ENCODE measurements around the gene HINT3. TPM values are rescaled to one million over a fixed set of nuclear protein-coding genes. Genes with fewer than 3 reads are reported as not detected.

The HINT3 gene
- total RNA-seq, 4 donors from 2014 or later = 19.8 to 27.8 (median 21.2) TPM

GRCh38 chr6:125985522-125985921, 29.0 kb downstream of the HINT3 start:
- Histone ChIP-seq H3K4me1 (peaks cover 0 to 32% (median 0%) of the 10 kb centered on the region in 4 donors), H3K4me3 (peak overlapping the region in 1 of 4 donors; percentile 93), H3K27me3 (no peaks in the 10 kb centered on the region), H3K27ac (peak overlapping the region in 1 of 4 donors; percentile 90), H3K36me3 (peaks cover 0 to 13% (median 0%) of the 10 kb centered on the region in 3 donors), H3K9me3 (no peaks in the 10 kb centered on the region)
- TF ChIP-seq CTCF (IDR thresholded peaks at IDR 0.05) = no peak
- TF ChIP-seq POLR2A (IDR thresholded peaks at IDR 0.05) = no peak
- TF ChIP-seq EP300 (IDR thresholded peaks at IDR 0.05) = no peak
- 81 to 82% methylated on average over 4 of the region's 4 CpGs for WGBS, 2 donors
- DNase-seq (ENCODE audit: low spot score in 2 of 2) = no peak

DNA sequence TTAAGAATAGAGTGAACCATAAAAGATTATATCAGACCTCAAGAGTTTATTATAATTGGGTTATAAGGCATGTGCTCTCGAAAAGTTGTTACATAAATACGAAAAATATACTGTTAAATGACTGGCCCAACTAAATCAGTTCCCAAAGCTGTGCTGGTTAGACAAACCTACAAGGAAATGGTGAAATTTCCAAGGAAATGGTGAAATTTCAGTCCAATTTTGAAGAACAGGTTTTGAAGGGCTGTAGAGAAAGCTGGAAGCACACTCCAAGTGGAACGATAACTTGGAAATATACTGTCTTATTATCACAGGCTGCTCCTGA, 29.4 kb downstream of the HINT3 start:
- H3K36me3 ChIP-seq = peaks cover 0 to 8% (median 0%) of the 10 kb centered on the region in 3 donors
- peak overlapping the region; percentile 71 to 93 (median 79) for H3K4me3 ChIP-seq
- H3K27ac ChIP-seq = peak overlapping the region; percentile 71 to 90 (median 84)
- WGBS, 2 donors = 4 to 7% methylated on average over 3 of the region's 3 CpGs
- DNase-seq (ENCODE audit: low spot score in 2 of 2) = no peak
- H3K9me3 ChIP-seq = no peaks in the 10 kb centered on the region
- H3K4me1 ChIP-seq = peaks cover 0 to 32% (median 0%) of the 10 kb centered on the region in 4 donors
- H3K27me3 ChIP-seq = no peaks in the 10 kb centered on the region
- TF ChIP-seq CTCF (IDR thresholded peaks at IDR 0.05) (no peak), POLR2A (IDR thresholded peaks at IDR 0.05) (no peak), EP300 (IDR thresholded peaks at IDR 0.05) (no peak)

DNA sequence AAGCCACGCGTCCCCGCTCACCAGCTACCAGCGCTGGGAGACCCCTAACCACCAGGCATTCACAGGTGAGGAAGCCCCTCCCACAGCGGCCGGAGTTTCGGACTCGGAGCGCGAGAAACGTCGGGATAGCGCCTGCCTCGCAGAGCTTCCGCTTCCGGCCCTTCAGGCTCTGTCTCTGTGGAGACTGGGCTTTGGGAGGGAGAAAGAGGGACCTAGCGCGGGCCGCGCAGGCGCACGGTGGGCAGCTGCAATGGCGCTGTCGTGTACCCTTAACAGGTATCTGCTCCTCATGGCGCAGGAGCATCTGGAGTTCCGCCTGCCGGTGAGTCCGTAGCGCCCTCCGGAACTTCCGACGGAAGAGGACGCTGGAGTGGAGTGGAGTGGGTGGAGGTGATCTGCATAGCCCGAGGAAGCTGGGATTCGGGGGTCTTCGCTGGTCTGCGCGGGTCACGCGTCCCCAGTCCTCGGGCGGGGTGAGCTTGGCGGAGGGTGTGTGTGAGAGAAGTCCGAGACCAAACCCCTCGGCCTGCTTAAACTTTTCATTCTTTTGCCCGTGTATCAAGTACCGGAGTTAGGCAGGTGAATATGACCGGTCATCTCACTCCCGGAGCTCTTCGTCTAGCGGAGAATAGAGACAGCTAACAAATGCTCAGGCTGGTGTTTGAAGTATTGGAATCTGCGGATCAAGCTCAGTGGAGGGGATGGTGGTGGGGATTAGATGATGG, 29.9 kb downstream of the HINT3 start, which contains the start of gene TRMT11:
Gene TRMT11, plus strand, starts transcription at position 240 of the 725 bp plus-strand sequence. Its CDS starts 11 bp downstream, at position 251.
- peak within 1 kb of the TSS; percentile 71 to 93 (median 79) for H3K4me3 ChIP-seq
- TF ChIP-seq POLR2A (IDR thresholded peaks at IDR 0.05) (peak; percentile 42 to 60), CTCF (IDR thresholded peaks at IDR 0.05) (peak in 2 of 5 experiments; percentile 5 to 10), EP300 (IDR thresholded peaks at IDR 0.05) (peak in 1 of 2 donors; percentile 78)
- H3K9me3 ChIP-seq = no peaks in the 10 kb centered on the region
- DNase-seq (ENCODE audit: low spot score in 2 of 2) = peak; percentile 49 to 63
- H3K4me1 ChIP-seq = peaks cover 0 to 32% (median 0%) of the 10 kb centered on the region in 4 donors
- H3K27ac ChIP-seq = peak within 1 kb of the TSS; percentile 71 to 90 (median 84)
- H3K27me3 ChIP-seq = no peaks in the 10 kb centered on the region
- peaks cover 0 to 3% (median 0%) of the 10 kb centered on the region in 3 donors for H3K36me3 ChIP-seq
- 0 to 1% methylated on average over 25 to 52 of the region's 52 CpGs for WGBS, 2 donors

DNA sequence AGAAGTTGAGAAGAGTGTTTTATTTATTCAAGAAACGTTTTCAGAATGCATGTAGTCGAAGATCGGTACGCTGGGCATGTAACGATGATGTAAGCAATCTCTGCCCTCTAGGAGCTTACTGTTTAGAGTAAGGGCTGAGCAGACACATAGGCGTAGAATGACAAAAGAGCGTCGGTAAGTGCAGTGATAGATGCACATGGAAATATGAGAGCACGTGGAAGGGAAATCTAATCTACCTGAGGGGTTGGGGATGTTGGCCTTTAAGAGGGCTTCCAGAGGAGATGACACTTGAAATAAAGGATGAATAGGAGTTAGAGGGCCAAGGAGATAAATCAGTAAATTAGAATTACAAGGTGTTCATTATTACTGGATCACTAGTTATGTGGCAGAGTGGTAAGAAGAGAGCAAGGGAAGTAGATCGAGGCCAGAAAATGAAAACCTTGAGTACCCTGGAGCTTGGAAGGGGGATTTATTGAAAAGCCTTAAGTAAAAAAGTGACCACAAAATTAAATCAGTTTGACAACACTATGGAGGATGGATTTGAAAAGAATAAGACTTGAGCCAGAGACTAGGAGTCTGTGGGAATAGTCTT, 30.6 kb downstream of the HINT3 start:
- WGBS, 2 donors = 21 to 28% methylated on average over 10 of the region's 10 CpGs
- H3K27ac ChIP-seq = peak overlapping the region; percentile 71 to 90 (median 84)

More for the DNA sequence above, 30.6 kb downstream of the HINT3 start:
- no peak for DNase-seq (ENCODE audit: low spot score in 2 of 2)
- no peak for TF ChIP-seq EP300 (IDR thresholded peaks at IDR 0.05)
- no peak for TF ChIP-seq POLR2A (IDR thresholded peaks at IDR 0.05)
- no peak for TF ChIP-seq CTCF (IDR thresholded peaks at IDR 0.05)
- Histone ChIP-seq H3K36me3 (no peaks in the 10 kb centered on the region), H3K9me3 (no peaks in the 10 kb centered on the region), H3K4me3 (peak overlapping the region; percentile 71 to 93 (median 79)), H3K4me1 (peaks cover 0 to 32% (median 0%) of the 10 kb centered on the region in 4 donors), H3K27me3 (no peaks in the 10 kb centered on the region)
